DND-41 (cell line): ENCODE results near the gene MRPS16.

Source experiments
- ATAC-seq: fragments of 200-7000 bp; cut with Tn5 transposase; 3 replicates; pipeline ENCODE4 v1.9.1; 2021; ENCODE audit warnings: low read depth; ENCODE audit not compliant: insufficient read depth
- DNase-seq: peaks from one replicate; pipeline ENCODE4 v3.0.0-alpha.2; 2020
- H2AFZ ChIP-seq: 2 replicates; pipeline ENCODE4 v1.6.0; 2012; ENCODE audit warnings: low read depth, low read length
- H3K27ac ChIP-seq: 2 replicates; pipeline ENCODE4 v1.5.1; 2012; ENCODE audit warnings: low read length, inconsistent platforms
- H3K27me3 ChIP-seq: fragments of 200-600 bp; sonication (generic); 2 replicates; pipeline ENCODE4 v1.6.0; 2012; ENCODE audit warnings: low read length, mild to moderate bottlenecking, inconsistent platforms; ENCODE audit not compliant: insufficient read depth, poor library complexity
- H3K36me3 ChIP-seq: 2 replicates; pipeline ENCODE4 v1.5.1; 2012; ENCODE audit warnings: low read length, inconsistent platforms; ENCODE audit not compliant: insufficient read depth
- H3K4me1 ChIP-seq: 2 replicates; pipeline ENCODE4 v1.5.1; 2012; ENCODE audit warnings: mild to moderate bottlenecking, low read length; ENCODE audit not compliant: insufficient read depth
- H3K4me2 ChIP-seq: 2 replicates; pipeline ENCODE4 v1.6.0; 2012; ENCODE audit warnings: mild to moderate bottlenecking, moderate library complexity, low read length, inconsistent platforms; ENCODE audit not compliant: insufficient read depth
- H3K4me3 ChIP-seq, 2 experiments: fragments of 200-600 bp in 1 of 2; shearing (Covaris generic) in 1 of 2; 2 replicates each; pipeline ENCODE4 v1.5.1; 2012 to 2016; ENCODE audit warnings: inconsistent platforms in 2 of 2, low read length in 2 of 2, mild to moderate bottlenecking in 2 of 2, low read depth in 1 of 2, moderate library complexity in 1 of 2
- H3K79me2 ChIP-seq: 2 replicates; pipeline ENCODE4 v1.6.0; 2012; ENCODE audit warnings: low read length, inconsistent platforms; ENCODE audit not compliant: insufficient read depth
- H3K9ac ChIP-seq: 2 replicates; pipeline ENCODE4 v1.6.0; 2012; ENCODE audit warnings: low read depth, mild to moderate bottlenecking, inconsistent platforms, low read length, moderate library complexity
- H3K9me3 ChIP-seq: 2 replicates; pipeline ENCODE4 v1.5.1; 2012; ENCODE audit warnings: low read length, moderate library complexity, mild to moderate bottlenecking, inconsistent platforms; ENCODE audit not compliant: insufficient read depth, severe bottlenecking
- H4K20me1 ChIP-seq: 2 replicates; pipeline ENCODE4 v1.6.0; 2012; ENCODE audit warnings: low read length; ENCODE audit not compliant: insufficient read depth
- EZH2 ChIP-seq: IDR thresholded peaks from 3 replicates; pipeline ENCODE4 v1.6.1; 2012; ENCODE audit warnings: borderline replicate concordance, low read depth, mild to moderate bottlenecking, moderate library complexity, low read length, inconsistent platforms; ENCODE audit not compliant: severe bottlenecking
- TF ChIP-seq, protein P1 (sequence below): IDR thresholded peaks from 2 replicates; pipeline ENCODE4 v1.5.1; 2012; ENCODE audit warnings: borderline replicate concordance, low read length, moderate library complexity, mild to moderate bottlenecking; ENCODE audit not compliant: poor library complexity, severe bottlenecking; ENCODE audit errors: extremely low read depth

Gene MRPS16

DNA sequence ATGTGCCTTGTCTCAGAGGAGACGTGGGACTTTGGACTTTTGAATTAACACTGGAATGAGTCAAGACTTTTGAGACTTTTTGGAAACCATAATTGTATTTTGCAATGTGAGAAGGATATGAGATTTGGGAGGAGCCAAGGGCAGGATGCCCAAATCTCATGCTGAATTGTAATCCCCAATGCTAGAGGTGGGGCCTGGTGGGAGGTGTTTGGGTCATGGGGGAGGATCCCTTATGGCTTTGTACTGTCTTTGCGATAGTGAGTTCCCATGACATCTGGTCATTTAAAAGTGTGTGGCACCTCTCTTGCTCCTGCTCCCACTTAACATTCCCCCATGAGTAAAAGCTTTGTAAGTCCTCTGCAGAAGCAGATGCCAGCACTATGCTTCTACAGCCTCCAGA is 44.6 kb downstream of the MRPS16 start:
- no peak for ATAC-seq
- H3K79me2 ChIP-seq = no peaks in the 10 kb centered on the region
- no peak for TF ChIP-seq EZH2
- TF ChIP-seq, protein P1, sequence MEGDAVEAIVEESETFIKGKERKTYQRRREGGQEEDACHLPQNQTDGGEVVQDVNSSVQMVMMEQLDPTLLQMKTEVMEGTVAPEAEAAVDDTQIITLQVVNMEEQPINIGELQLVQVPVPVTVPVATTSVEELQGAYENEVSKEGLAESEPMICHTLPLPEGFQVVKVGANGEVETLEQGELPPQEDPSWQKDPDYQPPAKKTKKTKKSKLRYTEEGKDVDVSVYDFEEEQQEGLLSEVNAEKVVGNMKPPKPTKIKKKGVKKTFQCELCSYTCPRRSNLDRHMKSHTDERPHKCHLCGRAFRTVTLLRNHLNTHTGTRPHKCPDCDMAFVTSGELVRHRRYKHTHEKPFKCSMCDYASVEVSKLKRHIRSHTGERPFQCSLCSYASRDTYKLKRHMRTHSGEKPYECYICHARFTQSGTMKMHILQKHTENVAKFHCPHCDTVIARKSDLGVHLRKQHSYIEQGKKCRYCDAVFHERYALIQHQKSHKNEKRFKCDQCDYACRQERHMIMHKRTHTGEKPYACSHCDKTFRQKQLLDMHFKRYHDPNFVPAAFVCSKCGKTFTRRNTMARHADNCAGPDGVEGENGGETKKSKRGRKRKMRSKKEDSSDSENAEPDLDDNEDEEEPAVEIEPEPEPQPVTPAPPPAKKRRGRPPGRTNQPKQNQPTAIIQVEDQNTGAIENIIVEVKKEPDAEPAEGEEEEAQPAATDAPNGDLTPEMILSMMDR = no peak
- H3K27ac ChIP-seq = no peak overlapping the region
- no peak for DNase-seq
- H3K9ac ChIP-seq = no peak overlapping the region
- no peak overlapping the region for H2AFZ ChIP-seq
- no peaks in the 10 kb centered on the region for H3K4me1 ChIP-seq
- no peaks in the 10 kb centered on the region for H3K27me3 ChIP-seq
- no peak overlapping the region for H3K4me3 ChIP-seq
- H3K9me3 ChIP-seq = no peaks in the 10 kb centered on the region
- peaks cover 14% of the 10 kb centered on the region; the same call in 1 of the 2 replicates for H3K36me3 ChIP-seq
- H4K20me1 ChIP-seq = no peaks in the 10 kb centered on the region
- no peak overlapping the region for H3K4me2 ChIP-seq

DNA sequence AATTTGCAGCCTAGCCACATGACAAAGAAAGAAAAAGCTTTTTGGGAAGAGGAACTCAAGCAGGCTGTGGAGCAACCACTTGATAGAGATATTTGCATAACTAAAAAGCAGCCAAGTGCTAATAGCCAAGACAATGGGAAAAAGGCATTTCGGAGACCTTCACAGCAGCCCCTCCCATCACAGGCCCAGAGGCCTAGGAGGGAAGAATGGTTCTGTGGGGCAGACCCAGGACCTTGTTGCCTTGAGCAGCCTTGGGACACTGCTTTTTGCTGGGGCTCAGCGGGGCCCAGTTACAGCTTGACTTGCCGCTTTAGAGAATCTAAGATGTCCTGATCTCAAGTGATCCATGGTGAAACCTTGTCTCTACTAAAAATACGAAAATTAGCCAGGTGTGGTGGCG is 46.1 kb downstream of the MRPS16 start:
- H4K20me1 ChIP-seq = no peaks in the 10 kb centered on the region
- H3K9me3 ChIP-seq = no peaks in the 10 kb centered on the region
- DNase-seq (no peak), ATAC-seq (no peak)
- no peak for TF ChIP-seq EZH2
- TF ChIP-seq, protein P1 = no peak
- no peak overlapping the region for H2AFZ ChIP-seq
- no peak overlapping the region for H3K9ac ChIP-seq
- H3K36me3 ChIP-seq = peaks cover 14% of the 10 kb centered on the region; the same call in 1 of the 2 replicates
- H3K79me2 ChIP-seq = no peaks in the 10 kb centered on the region
- H3K4me2 ChIP-seq = no peak overlapping the region
- H3K4me1 ChIP-seq = no peaks in the 10 kb centered on the region
- H3K4me3 ChIP-seq = no peak overlapping the region
- no peaks in the 10 kb centered on the region for H3K27me3 ChIP-seq
- no peak overlapping the region for H3K27ac ChIP-seq

DNA sequence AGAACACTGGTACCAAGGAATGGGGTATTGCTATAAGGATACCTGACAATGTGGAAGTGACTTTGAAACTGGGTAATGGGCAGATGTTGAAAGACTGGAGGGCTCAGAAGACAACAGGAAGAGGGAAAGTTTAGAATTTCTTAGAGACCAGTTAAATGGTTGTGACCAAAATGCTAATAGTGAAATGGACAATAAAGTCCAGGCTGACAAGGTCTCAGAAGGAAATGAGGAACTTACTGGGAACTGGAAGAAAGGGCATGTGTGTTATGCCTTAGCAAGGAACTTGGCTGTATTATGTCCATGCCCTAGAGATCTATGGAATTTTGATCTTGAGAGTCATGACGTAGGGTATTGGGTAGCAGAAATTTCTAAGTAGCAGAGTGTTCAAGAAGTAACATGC is 46.6 kb downstream of the MRPS16 start:
- no peak overlapping the region for H3K27ac ChIP-seq
- no peak overlapping the region for H3K4me2 ChIP-seq
- peaks cover 13% of the 10 kb centered on the region; the same call in 1 of the 2 replicates for H3K36me3 ChIP-seq
- no peaks in the 10 kb centered on the region for H3K27me3 ChIP-seq
- no peak overlapping the region for H3K9ac ChIP-seq
- H2AFZ ChIP-seq = no peak overlapping the region
- DNase-seq (no peak), ATAC-seq (no peak)
- no peaks in the 10 kb centered on the region for H4K20me1 ChIP-seq
- no peaks in the 10 kb centered on the region for H3K79me2 ChIP-seq
- no peak overlapping the region for H3K4me3 ChIP-seq
- H3K9me3 ChIP-seq = no peaks in the 10 kb centered on the region
- TF ChIP-seq, protein P1 = no peak
- no peak for TF ChIP-seq EZH2
- no peaks in the 10 kb centered on the region for H3K4me1 ChIP-seq

DNA sequence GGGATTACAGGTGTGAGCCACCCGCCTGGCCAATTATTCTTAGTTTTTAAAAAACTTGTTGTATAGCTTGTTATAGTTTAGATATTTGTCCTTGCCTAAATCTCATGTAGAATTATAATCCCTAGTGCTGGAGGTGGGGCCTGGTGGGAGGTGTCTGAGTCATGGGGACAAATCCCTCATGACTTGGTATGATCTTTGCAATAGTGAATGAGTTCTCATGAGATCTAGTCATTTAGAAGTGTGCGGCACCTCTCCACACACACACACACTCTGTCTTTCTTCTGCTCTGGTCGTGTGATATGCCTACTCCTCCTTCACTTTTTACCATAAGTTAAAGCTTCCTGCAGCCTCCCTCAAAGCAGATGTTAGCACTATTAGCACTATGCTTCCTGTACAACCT is 47.4 kb downstream of the MRPS16 start:
- DNase-seq (no peak), ATAC-seq (no peak)
- H3K4me3 ChIP-seq = no peak overlapping the region
- no peak overlapping the region for H3K4me2 ChIP-seq
- no peaks in the 10 kb centered on the region for H3K4me1 ChIP-seq
- no peak for TF ChIP-seq EZH2
- TF ChIP-seq, protein P1 = no peak
- H3K79me2 ChIP-seq = no peaks in the 10 kb centered on the region
- H2AFZ ChIP-seq = no peak overlapping the region
- H3K9ac ChIP-seq = no peak overlapping the region
- no peak overlapping the region for H3K27ac ChIP-seq
- no peaks in the 10 kb centered on the region for H4K20me1 ChIP-seq
- no peaks in the 10 kb centered on the region for H3K27me3 ChIP-seq
- peaks cover 5% of the 10 kb centered on the region; the same call in 1 of the 2 replicates for H3K36me3 ChIP-seq
- H3K9me3 ChIP-seq = no peaks in the 10 kb centered on the region
